ENCODE results near the gene HYDIN.
A peak's percentile ranks its signal among the peaks of the same experiment; 100 is the strongest.
"Not testable (repeated sequence)": the region's sequence is repeated elsewhere in the genome, so short reads cannot be mapped to it uniquely, and the experiment has no call there.

HYDIN gene

GRCh38 chr16:71080777-71081176 lies 149.7 kb downstream of the HYDIN start:
- not testable (repeated sequence) for DNase-seq

GRCh38 chr16:71080262-71080661 lies 150.3 kb downstream of the HYDIN start:
- not testable (repeated sequence) for DNase-seq

- DNase-seq, result not testable (repeated sequence)
These were observed 159.9 kb downstream of the HYDIN start for GRCh38 chr16:71070651-71071050.

GRCh38 chr16:71069842-71070241 lies 160.7 kb downstream of the HYDIN start:
- not testable (repeated sequence) for DNase-seq

- not testable (repeated sequence) for DNase-seq
These were observed 176.5 kb downstream of the HYDIN start for GRCh38 chr16:71053897-71054609.

DNA sequence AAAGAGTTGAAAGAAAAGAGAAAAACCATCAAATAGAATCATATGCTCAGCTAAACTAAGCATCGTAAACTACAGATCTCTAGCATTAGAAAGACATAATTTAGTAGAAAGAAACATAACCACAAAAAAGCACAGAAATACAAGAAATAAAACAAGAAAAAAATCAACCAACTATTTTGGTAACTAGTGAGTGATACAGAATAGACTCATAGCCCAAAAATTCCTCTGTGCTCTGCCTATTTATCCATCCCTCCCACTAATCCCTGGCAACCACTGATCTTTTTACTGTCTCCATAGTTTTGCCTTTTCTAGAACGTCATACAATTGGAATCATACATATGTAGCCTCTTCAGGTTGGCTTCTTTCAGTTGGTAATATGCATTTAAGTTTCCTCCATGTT lies 180.2 kb downstream of the HYDIN start:
- DNase-seq, result not testable (repeated sequence)

DNA sequence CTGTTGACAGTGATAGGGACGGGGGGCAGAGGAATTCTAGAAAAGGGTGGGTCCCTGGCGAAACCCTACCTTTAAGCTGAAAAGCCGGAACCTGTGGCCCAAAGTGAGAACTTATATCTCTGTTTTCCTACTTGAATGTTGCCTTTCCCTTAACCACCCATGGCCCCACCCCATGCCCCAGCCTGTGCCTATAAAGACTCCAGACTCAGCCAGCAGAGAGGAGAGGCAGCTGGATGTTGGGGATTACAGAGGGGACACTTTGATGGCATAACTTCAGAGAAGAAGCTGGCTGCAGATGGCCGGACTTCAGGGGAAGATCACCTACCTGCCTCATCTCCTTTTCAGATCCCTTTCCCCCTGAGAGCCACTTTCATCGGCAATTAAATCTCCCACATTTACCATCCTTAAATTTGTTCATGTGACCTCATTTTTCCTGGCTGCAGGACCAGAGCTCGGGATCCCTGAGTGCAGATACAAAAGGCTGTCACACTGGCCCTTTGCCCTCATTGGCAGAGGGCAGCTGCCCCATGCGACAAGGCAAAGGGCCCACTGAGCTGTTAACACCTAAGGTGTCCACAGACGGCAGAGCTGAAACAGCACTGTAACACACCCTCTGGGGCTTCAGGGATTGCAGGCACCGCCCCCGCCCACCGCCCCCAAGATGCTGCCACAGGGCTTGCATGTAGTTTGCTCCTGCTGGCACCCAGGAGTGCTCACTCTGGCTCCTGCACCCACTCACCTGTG lies 191.0 kb downstream of the HYDIN start:
- not testable (repeated sequence) for DNase-seq

GRCh38 chr16:71038421-71038820 lies 192.1 kb downstream of the HYDIN start:
- DNase-seq, result not testable (repeated sequence)

DNA sequence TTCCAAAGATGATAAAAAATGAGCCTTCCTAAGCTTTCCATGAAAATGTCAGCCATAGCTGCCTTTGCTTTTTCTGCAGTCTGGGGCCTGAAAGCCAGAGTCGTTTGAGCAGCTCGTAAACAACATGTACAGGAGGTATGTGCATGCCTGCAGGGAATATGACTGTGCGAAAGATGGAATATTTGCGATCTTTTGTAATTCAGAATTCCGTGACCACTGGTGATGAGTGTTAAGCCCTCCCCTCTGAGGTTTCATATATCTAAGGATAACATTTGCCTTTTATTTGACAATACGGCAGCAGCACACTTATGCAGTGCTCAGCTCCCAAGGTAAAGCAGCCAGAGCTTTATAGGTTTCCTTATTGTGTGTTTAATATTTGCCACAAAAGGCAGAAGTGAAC lies 192.5 kb downstream of the HYDIN start:
- not testable (repeated sequence) for DNase-seq

- not testable (repeated sequence) for DNase-seq
These were observed 202.3 kb downstream of the HYDIN start for GRCh38 chr16:71028032-71028727.

DNA sequence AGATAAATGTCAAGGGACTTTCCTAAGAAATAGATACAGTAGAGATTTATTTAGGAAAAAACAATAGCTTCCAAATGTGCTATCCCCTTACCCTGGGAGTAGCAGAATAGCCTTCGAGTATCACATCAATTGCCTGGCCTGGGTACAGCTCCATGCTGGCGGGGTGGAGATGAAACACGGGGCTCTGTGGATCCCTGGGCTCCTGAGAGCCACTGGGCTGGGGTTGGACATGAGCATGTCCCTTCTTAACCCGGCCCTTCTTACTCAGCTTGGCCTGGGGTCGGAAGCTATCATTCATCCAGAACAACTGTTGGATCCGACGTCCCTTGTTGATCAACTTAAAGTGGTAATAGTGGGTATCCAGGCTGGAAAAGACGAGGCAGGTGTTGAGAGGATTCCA lies 203.0 kb downstream of the HYDIN start:
- not testable (repeated sequence) for DNase-seq

DNA sequence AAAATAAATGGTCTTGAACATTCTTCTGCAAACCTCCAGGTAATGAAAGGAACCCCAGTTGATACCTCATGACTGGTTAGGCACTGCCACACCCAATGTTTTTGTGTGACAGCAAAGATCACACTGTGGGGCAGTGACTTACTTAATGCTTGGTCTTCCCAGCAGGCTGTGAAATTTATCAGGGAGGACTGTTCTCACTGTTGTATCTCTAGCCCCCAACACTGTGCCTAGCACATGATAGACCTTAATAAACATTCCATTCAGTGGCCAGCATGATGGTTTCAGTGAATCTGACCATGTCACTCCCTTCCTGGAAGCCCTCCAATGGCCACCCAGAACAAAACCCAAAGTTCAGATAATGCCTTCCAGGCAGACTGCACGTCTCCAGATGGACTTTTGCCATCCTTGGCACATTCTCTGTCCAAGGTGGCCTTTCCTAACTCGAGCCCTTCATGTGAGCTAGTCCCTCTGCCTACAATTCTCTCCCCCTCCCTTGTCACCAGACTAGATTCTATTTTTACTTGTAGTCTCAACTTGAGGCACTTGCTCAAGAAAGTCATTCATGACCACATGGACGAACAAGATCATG lies 206.6 kb downstream of the HYDIN start:
- not testable (repeated sequence) for DNase-seq

- DNase-seq, result not testable (repeated sequence)
These were observed 208.5 kb downstream of the HYDIN start for GRCh38 chr16:71021961-71022537.

DNA sequence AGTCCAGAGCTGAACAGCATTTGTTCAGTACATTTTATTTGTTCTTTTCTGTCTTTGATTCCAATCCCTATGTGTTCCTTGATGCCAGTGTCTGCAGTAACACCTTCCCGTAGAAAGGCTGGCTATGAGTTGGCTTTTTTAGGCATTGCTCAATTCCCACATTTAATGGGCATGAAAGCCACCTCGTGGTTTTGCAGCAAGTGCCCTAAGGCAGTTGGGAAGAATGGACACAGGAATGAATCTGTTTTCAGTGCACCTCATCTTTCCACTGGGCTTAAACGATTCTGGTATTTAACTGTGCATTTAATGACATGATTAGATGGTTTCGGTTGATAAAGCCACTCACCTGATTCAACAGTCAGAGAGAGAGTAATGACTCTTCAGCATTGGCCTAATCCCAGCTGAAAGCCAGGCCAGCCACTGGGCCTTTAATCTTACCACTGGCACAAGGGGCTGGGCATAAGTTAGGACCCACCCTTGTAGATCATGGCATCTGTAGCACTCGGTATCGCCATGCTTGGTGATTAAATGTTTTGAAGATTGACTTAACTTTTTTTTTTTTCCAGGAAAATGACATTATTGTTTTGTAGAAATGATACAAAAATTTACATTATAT lies 211.3 kb downstream of the HYDIN start:
- DNase-seq, result not testable (repeated sequence)

GRCh38 chr16:71015419-71015818 lies 215.1 kb downstream of the HYDIN start:
- DNase-seq, result not testable (repeated sequence)

- not testable (repeated sequence) for DNase-seq
These were observed 220.9 kb downstream of the HYDIN start for GRCh38 chr16:71009440-71010223.

DNA sequence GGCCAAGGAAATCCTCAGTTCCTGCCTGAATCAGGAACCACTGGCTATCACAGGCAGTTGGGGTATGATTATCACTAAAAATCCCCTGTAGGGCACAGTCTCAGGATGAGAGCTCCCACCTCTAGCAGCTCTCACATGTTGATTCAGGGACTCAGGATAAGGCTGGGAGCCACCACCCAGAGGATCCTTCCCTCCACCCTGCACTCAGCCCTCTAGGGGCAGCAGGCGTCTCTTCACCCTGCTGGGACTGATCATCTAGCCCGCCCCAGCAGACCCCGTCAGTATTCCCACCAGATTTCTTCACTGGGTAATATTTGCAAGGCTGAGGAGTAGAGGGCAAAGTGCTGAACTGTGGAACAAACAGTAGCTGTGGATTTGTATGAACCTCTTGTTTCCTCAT lies 224.0 kb downstream of the HYDIN start:
- DNase-seq, result not testable (repeated sequence)

- peak; percentile 3 for DNase-seq
These were observed 230.8 kb downstream of the HYDIN start for GRCh38 chr16:70999735-71000134.

DNA sequence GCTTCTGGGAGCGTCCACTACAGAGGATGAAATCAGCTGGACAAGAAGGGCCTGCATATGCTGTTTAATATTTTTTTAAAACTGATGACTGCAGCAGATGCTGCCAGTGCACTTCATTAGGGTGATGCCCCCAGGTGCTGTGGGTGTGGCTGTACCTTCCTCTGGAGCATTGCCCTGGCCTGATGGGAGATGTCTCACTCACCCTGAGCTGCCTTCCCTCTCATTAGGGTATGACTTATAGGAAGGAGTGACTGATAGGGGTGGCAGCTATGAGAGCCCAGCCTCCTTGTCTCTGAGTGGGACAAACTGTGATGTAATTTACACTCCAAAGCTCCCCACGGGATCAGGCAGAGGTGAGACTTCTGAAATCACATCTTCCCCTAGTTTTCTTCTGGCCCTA lies 234.7 kb downstream of the HYDIN start:
- DNase-seq, result not testable (repeated sequence)

DNA sequence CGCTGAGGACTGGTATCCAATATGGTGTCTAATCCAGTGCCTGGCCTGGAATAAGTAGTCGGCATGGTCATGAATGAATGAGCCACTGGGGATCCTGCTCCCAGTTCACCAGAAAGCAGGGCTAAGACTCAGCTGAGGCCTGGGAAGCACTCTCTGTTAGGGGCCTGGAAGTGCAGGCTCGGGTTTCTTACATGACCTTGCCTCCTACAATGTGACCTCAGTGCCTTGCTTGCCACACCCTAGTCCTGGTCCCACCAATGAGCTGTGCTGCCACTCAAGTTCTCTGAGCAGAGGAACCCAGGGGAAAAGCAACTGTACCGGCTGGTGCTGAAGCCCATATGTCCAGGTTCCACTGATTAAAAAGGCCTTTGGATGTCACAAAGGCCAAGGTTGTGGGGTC lies 238.0 kb downstream of the HYDIN start:
- DNase-seq, result not testable (repeated sequence)

GRCh38 chr16:70987019-70987715 lies 243.4 kb downstream of the HYDIN start:
- not testable (repeated sequence) for DNase-seq

Measured in OCI-M1 (cell line).